GM12874 (cell line): Measurements from ENCODE around the gene TSPAN8.

Experiments used
- TF ChIP-seq, protein P1 (sequence below): IDR thresholded peaks from 2 replicates; pipeline ENCODE4 v1.5.1; 2011; ENCODE audit warnings: low read depth, mild to moderate bottlenecking, control low read depth, low read length, moderate library complexity; ENCODE audit not compliant: insufficient read depth

Gene TSPAN8

GRCh38 chr12:71092290-71092689 is 65.5 kb downstream of the TSPAN8 start:
- TF ChIP-seq, protein P1, sequence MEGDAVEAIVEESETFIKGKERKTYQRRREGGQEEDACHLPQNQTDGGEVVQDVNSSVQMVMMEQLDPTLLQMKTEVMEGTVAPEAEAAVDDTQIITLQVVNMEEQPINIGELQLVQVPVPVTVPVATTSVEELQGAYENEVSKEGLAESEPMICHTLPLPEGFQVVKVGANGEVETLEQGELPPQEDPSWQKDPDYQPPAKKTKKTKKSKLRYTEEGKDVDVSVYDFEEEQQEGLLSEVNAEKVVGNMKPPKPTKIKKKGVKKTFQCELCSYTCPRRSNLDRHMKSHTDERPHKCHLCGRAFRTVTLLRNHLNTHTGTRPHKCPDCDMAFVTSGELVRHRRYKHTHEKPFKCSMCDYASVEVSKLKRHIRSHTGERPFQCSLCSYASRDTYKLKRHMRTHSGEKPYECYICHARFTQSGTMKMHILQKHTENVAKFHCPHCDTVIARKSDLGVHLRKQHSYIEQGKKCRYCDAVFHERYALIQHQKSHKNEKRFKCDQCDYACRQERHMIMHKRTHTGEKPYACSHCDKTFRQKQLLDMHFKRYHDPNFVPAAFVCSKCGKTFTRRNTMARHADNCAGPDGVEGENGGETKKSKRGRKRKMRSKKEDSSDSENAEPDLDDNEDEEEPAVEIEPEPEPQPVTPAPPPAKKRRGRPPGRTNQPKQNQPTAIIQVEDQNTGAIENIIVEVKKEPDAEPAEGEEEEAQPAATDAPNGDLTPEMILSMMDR, result no peak

- TF ChIP-seq, protein P1, result no peak
Observed at GRCh38 chr12:71090971-71091370, 66.8 kb downstream of the TSPAN8 start.

- TF ChIP-seq, protein P1, result no peak
Observed at GRCh38 chr12:71085575-71085974, 72.2 kb downstream of the TSPAN8 start.

DNA sequence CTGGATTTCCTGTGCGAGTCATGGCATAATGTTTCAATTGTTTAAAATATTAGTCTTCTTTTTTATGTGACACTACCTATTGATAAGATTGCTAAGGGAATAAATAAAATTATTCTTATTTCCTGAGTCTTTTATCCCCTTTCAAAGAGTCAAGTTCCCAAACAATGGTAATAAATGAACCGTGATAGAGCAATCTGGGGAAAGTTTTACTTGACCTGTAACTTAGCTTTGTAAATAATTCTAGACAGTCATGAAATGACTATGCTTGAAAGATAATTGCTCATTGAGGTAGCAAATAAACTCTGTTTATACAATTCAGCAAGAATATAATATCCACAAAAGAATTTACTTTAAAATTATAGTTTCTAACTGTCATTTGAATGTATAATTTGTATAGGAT is 82.1 kb downstream of the TSPAN8 start:
- TF ChIP-seq, protein P1, result no peak
